GM12892 (cell line): ENCODE results near the gene LIPK.

ENCODE experiments used
- DNase-seq: peaks from one replicate; pipeline ENCODE4 v3.0.0; 2011; ENCODE audit not compliant: insufficient read length
- FAIRE-seq: peaks from 2 replicates; lab custom pipeline; 2011; peaks lifted over from hg19 to GRCh38; lab: Jason Lieb, UNC
- POLR2A ChIP-seq: IDR thresholded peaks from 2 replicates; pipeline ENCODE4 v1.6.1; 2011; ENCODE audit warnings: low read depth, low read length, control low read depth
- POLR2AphosphoS5 ChIP-seq: IDR thresholded peaks from 2 replicates; pipeline ENCODE4 v1.6.1; 2011; ENCODE audit warnings: low read depth, low read length, control low read depth
- TAF1 ChIP-seq: IDR thresholded peaks from 2 replicates; pipeline ENCODE4 v1.6.1; 2011; ENCODE audit warnings: low read depth, mild to moderate bottlenecking, control low read depth, low read length, borderline replicate concordance

Gene LIPK

GRCh38 chr10:88762906-88763305 is 56.9 kb downstream of the LIPK start:
- TF ChIP-seq POLR2A, result no peak
- TF ChIP-seq TAF1, result no peak
- TF ChIP-seq POLR2AphosphoS5, result no peak
- FAIRE-seq, result no peak
- DNase-seq, result no peak

DNA sequence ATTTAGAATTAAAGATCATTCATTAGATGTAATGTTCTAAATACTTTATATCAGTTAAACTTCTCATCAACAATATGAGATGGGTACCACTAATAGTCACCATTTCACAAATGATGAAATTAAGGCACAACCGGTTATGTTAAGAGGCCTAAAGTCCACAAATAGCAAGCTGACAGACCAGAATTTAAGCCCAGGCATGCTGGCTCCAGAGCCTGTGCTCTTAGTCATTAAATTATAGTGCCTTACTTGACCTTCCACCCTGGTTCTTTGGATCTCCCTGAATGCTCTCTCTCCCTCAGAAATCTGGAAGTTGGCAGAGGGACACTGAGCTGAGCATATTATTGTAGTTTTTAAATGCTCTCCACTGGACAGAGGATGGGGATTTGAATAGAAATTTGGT is 57.4 kb downstream of the LIPK start:
- no peak for FAIRE-seq

GRCh38 chr10:88764110-88764509 is 58.1 kb downstream of the LIPK start:
- DNase-seq, result no peak
- TF ChIP-seq POLR2AphosphoS5 (no peak), POLR2A (no peak), TAF1 (no peak)
- FAIRE-seq, result no peak

More for the DNA sequence above, 57.4 kb downstream of the LIPK start:
- DNase-seq, result no peak
- TF ChIP-seq POLR2AphosphoS5, result no peak

- DNase-seq, result no peak
- no peak for FAIRE-seq
- TF ChIP-seq POLR2A (no peak), TAF1 (no peak), POLR2AphosphoS5 (no peak)
Observed at GRCh38 chr10:88765816-88766215, 59.8 kb downstream of the LIPK start.

- DNase-seq, result no peak
- TF ChIP-seq POLR2A (no peak), POLR2AphosphoS5 (no peak), TAF1 (no peak)
- FAIRE-seq, result no peak
Observed at GRCh38 chr10:88769384-88769783, 63.3 kb downstream of the LIPK start.

- TF ChIP-seq TAF1 (no peak), POLR2A (no peak), POLR2AphosphoS5 (no peak)
- FAIRE-seq (no peak), DNase-seq (no peak)
Observed at GRCh38 chr10:88781206-88781605, 75.2 kb downstream of the LIPK start.

DNA sequence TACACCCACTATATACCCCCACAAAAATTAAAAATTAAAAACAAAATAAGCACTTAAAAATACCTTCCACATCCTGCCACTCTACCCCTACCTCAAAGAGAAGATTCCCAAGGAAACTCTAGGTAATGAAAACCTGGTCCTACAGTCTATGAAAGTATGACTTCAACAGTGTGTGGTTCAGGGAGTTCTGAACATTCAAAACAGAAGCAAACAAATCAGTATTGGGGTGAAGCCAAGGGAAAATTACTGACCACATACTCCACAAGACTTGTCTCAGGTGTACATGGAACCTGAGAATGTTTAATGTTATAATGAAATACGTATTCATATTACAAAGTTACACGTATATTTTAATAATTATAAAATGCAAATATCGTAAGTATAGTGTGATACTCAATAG is 76.2 kb downstream of the LIPK start:
- no peak for DNase-seq
- TF ChIP-seq POLR2A (no peak), TAF1 (no peak), POLR2AphosphoS5 (no peak)
- no peak for FAIRE-seq

DNA sequence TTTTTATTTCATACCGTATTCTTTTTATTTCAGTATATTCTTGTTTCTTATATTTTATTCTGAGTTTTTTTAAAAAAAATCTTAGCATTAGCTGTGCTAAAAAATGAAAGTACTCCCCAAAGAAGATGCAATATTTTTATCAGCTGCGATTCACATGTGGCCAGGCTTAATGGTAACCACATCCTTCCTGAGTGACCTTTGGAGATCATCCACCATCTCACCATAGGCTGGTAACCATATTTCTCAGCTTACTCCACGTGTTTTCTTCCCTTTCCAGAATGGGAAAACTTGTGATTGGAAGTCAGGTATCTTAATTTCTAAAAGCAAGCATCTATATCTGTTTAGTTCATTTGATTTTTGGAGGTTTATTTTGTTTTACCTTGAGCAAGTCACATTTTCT is 77.7 kb downstream of the LIPK start:
- TF ChIP-seq POLR2AphosphoS5, result no peak
- TF ChIP-seq TAF1, result no peak
- no peak for TF ChIP-seq POLR2A
- FAIRE-seq, result no peak
- no peak for DNase-seq

GRCh38 chr10:88786032-88786770 is 80.2 kb downstream of the LIPK start:
- FAIRE-seq (no peak), DNase-seq (no peak)
- no peak for TF ChIP-seq TAF1
- TF ChIP-seq POLR2AphosphoS5, result no peak
- TF ChIP-seq POLR2A, result no peak

- no peak for TF ChIP-seq TAF1
- TF ChIP-seq POLR2AphosphoS5, result no peak
- TF ChIP-seq POLR2A, result no peak
- no peak for FAIRE-seq
- no peak for DNase-seq
Observed at GRCh38 chr10:88787463-88787862, 81.4 kb downstream of the LIPK start.

DNA sequence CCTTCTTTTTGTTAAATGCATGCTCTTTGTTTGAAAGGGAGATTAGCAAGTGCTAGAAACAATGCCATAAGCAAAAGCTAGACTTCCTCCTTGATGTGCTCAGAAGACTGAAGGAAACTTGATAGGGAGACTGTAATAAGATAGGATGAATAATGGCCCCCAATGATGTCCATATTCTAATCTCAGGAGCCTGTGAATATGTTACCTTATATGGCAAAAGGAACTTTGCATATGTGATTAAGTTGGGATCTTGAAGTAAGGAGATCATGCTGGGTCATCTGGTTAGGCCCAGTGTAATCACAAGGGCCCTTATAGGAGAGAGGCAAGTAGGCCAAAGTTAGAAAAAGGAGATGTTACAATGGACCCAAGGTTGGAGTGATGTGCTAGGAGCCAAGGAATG is 82.9 kb downstream of the LIPK start:
- no peak for DNase-seq
- TF ChIP-seq TAF1, result no peak
- TF ChIP-seq POLR2AphosphoS5, result no peak
- no peak for TF ChIP-seq POLR2A
- no peak for FAIRE-seq

DNA sequence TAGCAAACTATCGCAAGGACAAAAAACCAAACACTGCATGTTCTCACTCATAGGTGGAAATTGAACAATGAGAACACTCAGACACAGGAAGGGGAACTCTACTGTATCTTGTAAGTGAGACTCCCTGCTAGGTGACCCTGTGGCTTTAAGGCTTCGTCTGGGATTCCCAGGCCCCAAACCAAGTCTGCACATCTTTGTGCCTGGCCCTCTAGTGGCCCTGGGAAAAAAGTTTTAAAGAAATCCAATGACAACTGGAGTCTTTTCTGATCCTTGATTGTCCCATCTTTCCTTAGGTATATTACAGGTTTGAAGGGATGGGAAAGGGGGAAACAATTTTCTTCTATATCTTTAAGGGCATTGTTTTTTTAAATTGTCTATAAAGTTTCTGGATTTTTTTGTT is 85.9 kb downstream of the LIPK start:
- FAIRE-seq (peak; percentile 56), DNase-seq (no peak)
- TF ChIP-seq POLR2A (no peak), TAF1 (no peak), POLR2AphosphoS5 (no peak)
